ENCODE measurements around the gene CRTAC1.

CRTAC1 gene

GRCh38 chr10:97943294-97943693 lies 87.1 kb downstream of the CRTAC1 start:
- H3K9me3 ChIP-seq: peaks cover 0 to 10% (median 0%) of the 10 kb centered on the region in 3 donors
- H3K4me3 ChIP-seq: no peak overlapping the region
- no peak overlapping the region for H3K27ac ChIP-seq
- DNase-seq: no peak
- H3K4me1 ChIP-seq: no peaks in the 10 kb centered on the region
- no peak for TF ChIP-seq CTCF (IDR thresholded peaks at IDR 0.05)
- peaks cover 0 to 11% of the 10 kb centered on the region in 2 donors for H3K27me3 ChIP-seq
- intact Hi-C loops (cut with DNase I; ENCODE audit: low total_unique reads): no loop called here
- no peaks in the 10 kb centered on the region for H3K36me3 ChIP-seq

DNA sequence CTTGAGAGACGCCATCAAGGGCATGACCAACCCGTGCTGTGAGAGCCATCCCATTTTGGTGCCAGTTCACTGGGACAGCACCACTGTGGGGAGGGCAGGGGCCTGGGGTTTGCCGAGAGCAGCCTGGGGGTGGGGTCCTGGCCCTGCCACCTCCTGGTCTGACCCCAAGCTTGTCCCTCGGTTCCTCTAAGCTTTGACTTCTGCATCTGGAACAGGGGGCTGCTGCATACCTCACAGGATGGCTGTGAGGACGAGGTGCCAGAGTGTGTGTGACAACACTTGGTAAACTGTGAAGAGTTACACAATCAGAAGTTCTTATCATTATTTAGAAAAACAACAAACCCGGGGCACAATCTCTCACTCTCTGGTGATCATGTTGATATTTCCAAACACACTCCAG lies 89.9 kb downstream of the CRTAC1 start:
- Histone ChIP-seq H3K4me1 (no peaks in the 10 kb centered on the region), H3K27ac (no peak overlapping the region), H3K27me3 (peaks cover 0 to 19% of the 10 kb centered on the region in 2 donors), H3K9me3 (peaks cover 0 to 10% (median 0%) of the 10 kb centered on the region in 3 donors), H3K4me3 (no peak overlapping the region), H3K36me3 (no peaks in the 10 kb centered on the region)
- DNase-seq: no peak
- no peak for TF ChIP-seq CTCF (IDR thresholded peaks at IDR 0.05)
- intact Hi-C loops (cut with DNase I; ENCODE audit: low total_unique reads): no loop called here

- H3K27me3 ChIP-seq: peaks cover 0 to 24% of the 10 kb centered on the region in 2 donors
- H3K9me3 ChIP-seq: peaks cover 0 to 10% (median 0%) of the 10 kb centered on the region in 3 donors
- TF ChIP-seq CTCF (IDR thresholded peaks at IDR 0.05): no peak
- DNase-seq: no peak
- H3K4me1 ChIP-seq: no peaks in the 10 kb centered on the region
- H3K4me3 ChIP-seq: no peak overlapping the region
- H3K36me3 ChIP-seq: no peaks in the 10 kb centered on the region
- no peak overlapping the region for H3K27ac ChIP-seq
- intact Hi-C loops (cut with DNase I; ENCODE audit: low total_unique reads): no loop called here
Measured at GRCh38 chr10:97939446-97939990, 90.9 kb downstream of the CRTAC1 start.

DNA sequence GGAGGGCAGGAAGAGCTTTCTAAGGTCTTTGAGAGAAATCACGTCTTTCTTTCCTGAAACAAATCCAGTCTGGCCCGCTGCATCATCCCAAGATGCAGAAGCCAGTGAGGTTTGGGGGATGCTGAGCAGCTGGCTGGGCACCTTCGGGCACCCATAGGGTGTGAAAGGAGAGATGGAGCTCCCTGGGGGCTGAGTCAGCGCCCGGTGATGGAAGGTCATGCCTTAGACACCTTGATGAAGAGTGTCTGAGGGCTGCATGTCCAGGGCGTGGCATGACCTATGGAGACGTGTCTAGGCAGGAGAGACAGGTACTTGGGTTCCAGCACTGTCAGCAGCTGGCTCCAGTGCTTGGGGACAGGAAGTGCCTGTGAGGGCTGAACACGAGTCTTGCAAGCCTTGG lies 92.5 kb downstream of the CRTAC1 start:
- Histone ChIP-seq H3K4me3 (no peak overlapping the region), H3K4me1 (no peaks in the 10 kb centered on the region), H3K9me3 (no peaks in the 10 kb centered on the region), H3K27me3 (peaks cover 0 to 28% of the 10 kb centered on the region in 2 donors), H3K36me3 (no peaks in the 10 kb centered on the region), H3K27ac (no peak overlapping the region)
- DNase-seq: no peak
- no peak for TF ChIP-seq CTCF (IDR thresholded peaks at IDR 0.05)
- intact Hi-C loops (cut with DNase I; ENCODE audit: low total_unique reads): no loop called here

- no peak for DNase-seq
- no peaks in the 10 kb centered on the region for H3K9me3 ChIP-seq
- no peak overlapping the region for H3K4me3 ChIP-seq
- H3K36me3 ChIP-seq: no peaks in the 10 kb centered on the region
- TF ChIP-seq CTCF (IDR thresholded peaks at IDR 0.05): no peak
- H3K4me1 ChIP-seq: no peaks in the 10 kb centered on the region
- no peak overlapping the region for H3K27ac ChIP-seq
- intact Hi-C loops (cut with DNase I; ENCODE audit: low total_unique reads): no loop called here
- peaks cover 0 to 28% of the 10 kb centered on the region in 2 donors for H3K27me3 ChIP-seq
Measured at GRCh38 chr10:97937054-97937453, 93.4 kb downstream of the CRTAC1 start.

- no peaks in the 10 kb centered on the region for H3K36me3 ChIP-seq
- no peak overlapping the region for H3K4me3 ChIP-seq
- H3K27me3 ChIP-seq: peaks cover 0 to 28% of the 10 kb centered on the region in 2 donors
- intact Hi-C loops (cut with DNase I; ENCODE audit: low total_unique reads): no loop called here
- H3K4me1 ChIP-seq: no peaks in the 10 kb centered on the region
- no peak for TF ChIP-seq CTCF (IDR thresholded peaks at IDR 0.05)
- DNase-seq: no peak
- no peak overlapping the region for H3K27ac ChIP-seq
- H3K9me3 ChIP-seq: no peaks in the 10 kb centered on the region
Measured at GRCh38 chr10:97936126-97936525, 94.3 kb downstream of the CRTAC1 start.

All from tibial artery (tissue), 4 donors.